ENCODE data around the gene NFKB1. TPM values are rescaled to one million over a fixed set of nuclear protein-coding genes. Genes with fewer than 3 reads are reported as not detected.

Gene NFKB1
- total RNA-seq, 3 donors from 2014 or later (not counting 1 experiment from before 2014, with no cell fraction given) = 144 to 235 (median 163) TPM

- peaks cover 10% of the 10 kb centered on the region for H3K36me3 ChIP-seq (ENCODE audit: control insufficient read depth, insufficient read depth, low read length)
- H3K4me3 Mint-ChIP-seq = no peak overlapping the region
- H3K27ac ChIP-seq (ENCODE audit: low read length) = no peak overlapping the region
- intact Hi-C loops (cut with micrococcal nuclease) = loop anchor here (10.0 kb wide), 1 partner anchor 474 kb away; the partner anchor contains the start of gene BDH2
- H3K4me1 Mint-ChIP-seq = peaks cover 5 to 7% of the 10 kb centered on the region in 2 donors
- no peak for TF ChIP-seq CTCF (IDR thresholded peaks at IDR 0.05)
- WGBS (ENCODE audit: insufficient coverage) = 91% methylated on average over 8 of the region's 8 CpGs
- no peaks in the 10 kb centered on the region for H3K9me3 Mint-ChIP-seq
- H3K27me3 ChIP-seq (ENCODE audit: control insufficient read depth, insufficient read depth, low read length) = no peaks in the 10 kb centered on the region
- no peaks in the 10 kb centered on the region for H3K9me3 ChIP-seq (ENCODE audit: control insufficient read depth, insufficient read depth, low read length)
- H3K36me3 Mint-ChIP-seq = no peaks in the 10 kb centered on the region
- H3K4me3 ChIP-seq (ENCODE audit: low read length) = no peak overlapping the region
- H3K27ac Mint-ChIP-seq = no peak overlapping the region
- ATAC-seq = peak in 1 of 3 donors; percentile 9
- DNase-seq = peak in 1 of 2 donors; percentile 55
- H3K4me1 ChIP-seq (ENCODE audit: control insufficient read depth, insufficient read depth, low read length) = peaks cover 4% of the 10 kb centered on the region
- no peaks in the 10 kb centered on the region for H3K27me3 Mint-ChIP-seq (ENCODE audit: low read depth in 2 of 2)
Measured at GRCh38 chr4:102620697-102621497, 119.7 kb downstream of the NFKB1 start.

- intact Hi-C loops (cut with micrococcal nuclease) = loop anchor here (10.0 kb wide), 1 partner anchor 471 kb away; the partner anchor contains the start of gene BDH2
- Histone ChIP-seq H3K4me1 (ENCODE audit: control insufficient read depth, insufficient read depth, low read length) (peaks cover 4% of the 10 kb centered on the region), H3K36me3 (ENCODE audit: control insufficient read depth, insufficient read depth, low read length) (no peaks in the 10 kb centered on the region), H3K27ac (ENCODE audit: low read length) (no peak overlapping the region), H3K4me3 (ENCODE audit: low read length) (no peak overlapping the region), H3K9me3 (ENCODE audit: control insufficient read depth, insufficient read depth, low read length) (no peaks in the 10 kb centered on the region), H3K27me3 (ENCODE audit: control insufficient read depth, insufficient read depth, low read length) (no peaks in the 10 kb centered on the region)
- Mint-ChIP-seq H3K9me3 (no peaks in the 10 kb centered on the region), H3K4me3 (no peak overlapping the region), H3K36me3 (no peaks in the 10 kb centered on the region), H3K27me3 (ENCODE audit: low read depth in 2 of 2) (no peaks in the 10 kb centered on the region), H3K4me1 (peaks cover 5 to 7% of the 10 kb centered on the region in 2 donors), H3K27ac (no peak overlapping the region)
- ATAC-seq (no peak), DNase-seq (peak in 1 of 2 donors; percentile 10)
- TF ChIP-seq CTCF (IDR thresholded peaks at IDR 0.05) = no peak
- 98% methylated on average over 5 of the region's 5 CpGs for whole genome bisulfite sequencing (ENCODE audit: insufficient coverage)
Measured at GRCh38 chr4:102623622-102624021, 122.5 kb downstream of the NFKB1 start.

- Mint-ChIP-seq H3K4me3 (no peak overlapping the region), H3K4me1 (peaks cover 6 to 7% of the 10 kb centered on the region in 2 donors), H3K27me3 (ENCODE audit: low read depth in 2 of 2) (no peaks in the 10 kb centered on the region), H3K9me3 (no peaks in the 10 kb centered on the region), H3K36me3 (no peaks in the 10 kb centered on the region), H3K27ac (peak overlapping the region; percentile 84 to 86)
- no peaks in the 10 kb centered on the region for H3K36me3 ChIP-seq (ENCODE audit: control insufficient read depth, insufficient read depth, low read length)
- ATAC-seq = no peak
- H3K4me3 ChIP-seq (ENCODE audit: low read length) = no peak overlapping the region
- WGBS (ENCODE audit: insufficient coverage) = 96% methylated on average over 4 of the region's 4 CpGs
- intact Hi-C loops (cut with micrococcal nuclease) = loop anchor here (10.0 kb wide), 1 partner anchor 470 kb away; the partner anchor contains the start of gene BDH2
- no peaks in the 10 kb centered on the region for H3K27me3 ChIP-seq (ENCODE audit: control insufficient read depth, insufficient read depth, low read length)
- no peak overlapping the region for H3K27ac ChIP-seq (ENCODE audit: low read length)
- no peak for TF ChIP-seq CTCF (IDR thresholded peaks at IDR 0.05)
- H3K9me3 ChIP-seq (ENCODE audit: control insufficient read depth, insufficient read depth, low read length) = no peaks in the 10 kb centered on the region
- peaks cover 4% of the 10 kb centered on the region for H3K4me1 ChIP-seq (ENCODE audit: control insufficient read depth, insufficient read depth, low read length)
- no peak for DNase-seq
Measured at GRCh38 chr4:102624505-102624904, 123.3 kb downstream of the NFKB1 start.

Measured in natural killer cell (primary cell).